ENCODE data around the gene TBCA. TPM values are rescaled to one million over a fixed set of nuclear protein-coding genes. Genes with fewer than 3 reads are reported as not detected.
A peak's percentile ranks its signal among the peaks of the same experiment; 100 is the strongest.

The TBCA gene, protein sequence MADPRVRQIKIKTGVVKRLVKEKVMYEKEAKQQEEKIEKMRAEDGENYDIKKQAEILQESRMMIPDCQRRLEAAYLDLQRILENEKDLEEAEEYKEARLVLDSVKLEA
- total RNA-seq: 100 to 1,000 TPM; 156 to 166 TPM

DNA sequence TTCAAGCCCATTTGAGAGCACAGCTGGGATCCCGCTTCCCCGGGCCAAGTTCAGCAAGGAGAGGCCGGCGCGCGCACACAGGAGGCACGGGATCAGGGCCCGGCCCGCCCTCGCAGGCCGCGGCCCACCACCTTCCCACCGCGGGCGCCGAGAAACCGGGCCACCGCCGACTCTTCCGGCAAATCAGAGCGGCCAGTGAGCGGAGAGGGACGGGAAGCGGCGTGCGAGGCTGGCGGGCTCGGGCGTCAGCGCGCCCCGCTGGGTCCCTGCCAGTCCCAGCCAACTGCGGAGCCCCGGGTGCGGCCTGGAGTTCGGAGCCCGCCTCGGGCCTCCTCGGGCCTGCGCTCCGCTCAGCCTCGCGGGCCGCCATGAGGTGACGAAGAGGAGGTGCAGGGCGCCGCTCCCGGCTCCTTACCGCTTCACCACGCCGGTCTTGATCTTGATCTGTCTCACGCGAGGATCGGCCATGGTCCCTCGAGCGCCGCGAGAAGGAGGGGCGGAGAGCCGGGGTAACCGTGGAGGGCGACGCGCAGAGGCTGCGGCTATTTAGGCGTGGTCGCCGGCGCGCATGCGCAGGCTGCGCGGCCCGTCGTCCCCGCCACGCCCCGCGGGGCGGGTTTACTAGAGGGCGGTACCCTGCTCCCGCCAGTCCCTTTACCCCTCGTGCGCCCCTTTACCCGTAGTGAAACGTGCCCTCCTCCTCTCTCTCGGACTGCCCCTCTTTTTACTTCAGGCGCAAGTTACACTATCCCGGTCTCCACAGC is at the start of gene TBCA:
TBCA (minus strand) TSS at position 550 of the 764 bp plus-strand sequence; CDS start at position 468, 82 bp downstream.
- Mint-ChIP-seq H3K9me3 (no peaks in the 10 kb centered on the region), H3K27ac (peak within 1 kb of the TSS; percentile 93), H3K4me1 (peaks cover 35% of the 10 kb centered on the region), H3K4me3 (peak within 1 kb of the TSS; percentile 97), H3K36me3 (peaks cover 20% of the 10 kb centered on the region), H3K27me3 (no peaks in the 10 kb centered on the region)
- POLR2A ChIA-PET: interaction anchor here (0.8 to 1.1 kb wide), 2 partner anchors 14 to 284 kb away, joined by 3 to 6 read pairs; partner anchors contain the start of gene WDR41
- peak; percentile 97 for DNase-seq
- ATAC-seq (ENCODE audit: low read depth): peak; percentile 87

DNA sequence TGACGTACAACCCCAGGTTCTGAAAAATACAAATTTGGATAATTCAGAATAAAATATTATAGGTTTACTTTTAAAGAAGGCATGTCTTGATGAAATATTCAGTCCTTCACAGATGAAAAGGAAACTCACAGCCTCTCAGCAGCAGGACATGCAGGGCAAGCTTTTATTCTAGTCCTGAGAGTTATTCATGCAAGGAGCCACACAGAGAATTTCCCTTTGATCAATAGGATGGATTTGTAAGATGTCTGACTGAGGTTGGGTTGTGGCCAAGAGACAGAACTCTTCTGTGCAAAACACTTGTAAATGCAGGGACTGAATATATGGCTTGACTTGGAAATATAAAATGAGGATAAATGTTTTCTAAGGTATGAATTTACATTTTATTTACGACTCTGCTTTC is 48.8 kb upstream of the TBCA start:
- Mint-ChIP-seq H3K27ac (no peak overlapping the region), H3K9me3 (no peaks in the 10 kb centered on the region), H3K4me1 (no peaks in the 10 kb centered on the region), H3K4me3 (no peak overlapping the region), H3K36me3 (no peaks in the 10 kb centered on the region), H3K27me3 (peaks cover 27% of the 10 kb centered on the region)
- POLR2A ChIA-PET: no interaction called here
- ATAC-seq (ENCODE audit: low read depth) (no peak), DNase-seq (no peak)

DNA sequence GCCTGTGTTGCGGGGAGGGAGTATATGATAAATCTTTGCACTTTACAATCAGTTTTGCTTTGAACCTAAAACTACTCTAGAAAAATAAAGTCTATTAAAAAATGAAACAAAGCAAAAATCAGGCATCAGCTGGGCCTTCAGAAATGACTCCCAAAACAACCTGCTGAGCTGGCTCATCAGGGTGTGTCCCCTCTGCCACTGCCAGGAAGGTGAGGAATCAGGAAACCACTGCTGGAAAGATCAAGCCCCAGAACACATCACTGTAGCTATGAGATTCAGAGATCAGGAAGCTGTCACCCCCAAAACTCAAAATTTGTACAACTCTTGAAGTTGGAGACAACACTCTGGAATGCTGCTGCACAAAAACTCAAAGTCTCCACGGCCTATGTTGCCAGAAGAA is 40.5 kb upstream of the TBCA start:
- Mint-ChIP-seq H3K27ac (no peak overlapping the region), H3K27me3 (peaks cover 2% of the 10 kb centered on the region), H3K36me3 (no peaks in the 10 kb centered on the region), H3K4me3 (no peak overlapping the region), H3K9me3 (no peaks in the 10 kb centered on the region), H3K4me1 (peaks cover 1% of the 10 kb centered on the region)
- ATAC-seq (ENCODE audit: low read depth): no peak
- POLR2A ChIA-PET: no interaction called here
- no peak for DNase-seq

DNA sequence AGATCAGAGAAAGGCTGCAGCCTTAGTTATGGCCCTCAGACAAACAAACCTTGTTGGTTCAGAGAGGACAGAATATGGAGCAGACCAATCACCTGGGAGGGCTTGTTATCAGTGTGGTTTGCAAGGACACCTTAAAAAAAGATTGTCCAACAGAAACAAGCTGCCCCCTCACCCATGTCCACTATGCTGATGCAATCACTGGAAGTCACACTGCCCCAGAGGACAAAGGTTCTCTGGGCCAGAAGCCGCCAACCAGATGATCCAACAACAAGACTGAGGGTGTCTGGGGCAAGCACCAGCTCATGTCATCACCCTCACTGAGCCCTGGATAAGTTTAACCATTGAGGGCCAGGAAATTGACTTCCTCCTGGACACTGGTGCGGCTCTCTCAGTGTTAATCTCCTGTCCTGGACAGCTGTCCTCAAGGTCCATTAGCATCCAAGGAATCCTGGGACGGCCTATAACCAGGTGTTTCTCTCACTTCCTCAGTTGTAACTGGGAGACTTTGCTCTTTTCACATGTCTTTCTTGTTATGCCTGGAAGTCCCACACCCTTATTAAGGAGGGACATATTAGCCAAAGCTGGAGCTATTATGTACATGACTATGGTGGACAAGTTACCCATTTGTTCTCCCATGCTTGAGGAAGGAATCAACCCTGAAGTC is 36.9 kb upstream of the TBCA start:
- Mint-ChIP-seq H3K4me1 (peaks cover 1% of the 10 kb centered on the region), H3K4me3 (no peak overlapping the region), H3K27ac (no peak overlapping the region), H3K36me3 (peaks cover 3% of the 10 kb centered on the region), H3K27me3 (no peaks in the 10 kb centered on the region), H3K9me3 (peaks cover 2% of the 10 kb centered on the region)
- ATAC-seq (ENCODE audit: low read depth) (no peak), DNase-seq (no peak)
- POLR2A ChIA-PET: no interaction called here

DNA sequence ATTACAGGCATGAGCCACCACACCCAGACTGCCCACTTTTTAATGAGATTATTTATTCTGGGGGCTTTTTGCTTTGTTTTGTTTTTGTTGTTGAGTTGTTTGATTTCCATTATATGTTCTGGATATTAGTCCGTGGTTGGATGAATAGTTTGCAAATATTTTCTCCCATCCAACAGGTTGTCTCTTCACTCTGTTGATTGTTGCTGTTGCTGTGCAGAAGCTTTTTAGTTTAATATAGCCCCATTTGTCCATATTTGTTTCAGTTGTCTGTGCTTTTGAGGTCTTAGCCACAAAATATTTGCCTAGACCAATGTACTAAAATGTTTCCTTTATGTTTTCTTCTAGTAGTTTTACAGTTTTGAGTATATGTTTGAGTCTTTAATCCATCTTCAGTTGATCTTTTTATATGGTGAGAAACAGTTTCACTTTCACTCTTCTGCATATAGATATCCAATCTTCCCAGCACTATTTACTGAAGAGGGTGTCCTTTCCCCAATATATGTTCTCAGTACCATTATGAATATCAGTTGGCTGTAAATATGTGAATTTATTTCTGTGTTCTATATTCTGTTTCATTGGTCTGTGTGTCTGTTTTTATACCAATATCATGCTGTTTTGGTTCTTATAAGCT is 30.2 kb upstream of the TBCA start:
- peaks cover 4% of the 10 kb centered on the region for H3K36me3 Mint-ChIP-seq
- no peak for ATAC-seq (ENCODE audit: low read depth)

DNA sequence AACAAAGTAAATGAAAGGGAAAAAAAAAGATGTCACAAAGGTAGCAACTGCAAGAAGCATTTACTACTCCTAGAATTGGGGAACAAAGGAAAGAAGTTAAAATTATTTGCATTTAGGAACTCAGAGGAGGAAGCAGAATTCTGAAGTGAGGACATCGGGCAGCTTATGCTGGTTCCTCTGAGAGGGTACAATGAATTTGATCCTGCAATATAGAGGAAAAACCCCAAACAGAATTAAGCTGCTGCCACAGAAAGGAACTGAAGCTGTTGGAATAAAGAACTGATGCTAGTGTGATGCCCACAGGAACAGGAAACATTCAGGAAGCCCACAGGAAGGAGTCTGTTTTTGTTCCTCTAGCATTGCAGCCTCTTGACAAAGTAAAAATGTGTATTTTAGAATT is 22.3 kb upstream of the TBCA start:
- no peak overlapping the region for H3K27ac Mint-ChIP-seq
- POLR2A ChIA-PET: no interaction called here
- H3K4me1 Mint-ChIP-seq: peaks cover 3% of the 10 kb centered on the region
- DNase-seq: no peak
- no peak for ATAC-seq (ENCODE audit: low read depth)
- H3K9me3 Mint-ChIP-seq: peaks cover 14% of the 10 kb centered on the region
- peaks cover 19% of the 10 kb centered on the region for H3K27me3 Mint-ChIP-seq
- H3K4me3 Mint-ChIP-seq: no peak overlapping the region
- H3K36me3 Mint-ChIP-seq: peaks cover 1% of the 10 kb centered on the region

More for the DNA sequence above, 30.2 kb upstream of the TBCA start:
- Mint-ChIP-seq H3K9me3 (peaks cover 3% of the 10 kb centered on the region), H3K27ac (peak overlapping the region; percentile 77), H3K27me3 (no peaks in the 10 kb centered on the region), H3K4me3 (peak overlapping the region; percentile 79), H3K4me1 (peaks cover 6% of the 10 kb centered on the region)
- POLR2A ChIA-PET: no interaction called here
- DNase-seq: no peak

DNA sequence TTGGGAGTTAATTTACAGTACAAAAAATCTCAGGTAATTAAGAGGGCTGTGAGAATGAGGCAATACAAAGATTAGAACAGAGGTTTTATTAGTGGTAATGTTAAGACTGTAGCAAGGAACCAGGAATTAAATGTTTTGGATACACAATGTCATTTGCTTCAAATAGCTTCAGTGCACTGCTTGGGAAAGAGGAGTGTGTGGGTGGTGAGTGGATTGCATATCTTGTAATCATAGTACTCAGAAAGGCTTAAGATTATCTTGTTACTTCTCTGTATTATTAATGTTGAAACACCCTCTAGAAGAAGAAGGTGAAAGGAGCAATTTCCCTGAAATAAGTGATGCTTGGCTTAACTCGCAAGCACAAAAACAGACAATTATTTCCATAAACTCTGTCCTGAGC is 21.0 kb upstream of the TBCA start:
- H3K36me3 Mint-ChIP-seq: no peaks in the 10 kb centered on the region
- POLR2A ChIA-PET: no interaction called here
- DNase-seq: no peak
- H3K9me3 Mint-ChIP-seq: peaks cover 13% of the 10 kb centered on the region
- ATAC-seq (ENCODE audit: low read depth): no peak
- H3K27ac Mint-ChIP-seq: no peak overlapping the region
- peaks cover 25% of the 10 kb centered on the region for H3K27me3 Mint-ChIP-seq
- H3K4me3 Mint-ChIP-seq: no peak overlapping the region
- peaks cover 3% of the 10 kb centered on the region for H3K4me1 Mint-ChIP-seq

DNA sequence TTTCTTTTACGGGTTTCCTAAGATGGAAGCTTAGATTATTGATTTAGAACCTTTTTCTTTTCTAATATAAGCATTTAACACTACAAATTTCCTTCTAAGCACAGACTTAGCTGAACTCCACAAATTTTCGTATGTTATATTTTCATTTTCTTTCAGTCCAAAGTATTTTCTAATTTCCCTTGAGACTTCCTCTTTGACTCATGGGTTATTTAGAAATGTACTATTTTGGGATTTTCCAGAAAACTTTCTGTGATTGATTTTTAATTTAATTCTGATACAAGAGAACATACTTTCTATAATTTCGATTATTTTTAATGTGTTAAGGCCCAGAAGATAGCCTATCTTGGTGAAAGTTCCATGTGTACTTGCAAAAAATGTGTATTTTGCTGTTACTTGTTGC is 19.7 kb upstream of the TBCA start:
- H3K9me3 Mint-ChIP-seq: peaks cover 10% of the 10 kb centered on the region
- H3K27ac Mint-ChIP-seq: no peak overlapping the region
- peaks cover 3% of the 10 kb centered on the region for H3K4me1 Mint-ChIP-seq
- no peaks in the 10 kb centered on the region for H3K36me3 Mint-ChIP-seq
- DNase-seq (no peak), ATAC-seq (ENCODE audit: low read depth) (no peak)
- POLR2A ChIA-PET: no interaction called here
- peaks cover 27% of the 10 kb centered on the region for H3K27me3 Mint-ChIP-seq
- H3K4me3 Mint-ChIP-seq: no peak overlapping the region

DNA sequence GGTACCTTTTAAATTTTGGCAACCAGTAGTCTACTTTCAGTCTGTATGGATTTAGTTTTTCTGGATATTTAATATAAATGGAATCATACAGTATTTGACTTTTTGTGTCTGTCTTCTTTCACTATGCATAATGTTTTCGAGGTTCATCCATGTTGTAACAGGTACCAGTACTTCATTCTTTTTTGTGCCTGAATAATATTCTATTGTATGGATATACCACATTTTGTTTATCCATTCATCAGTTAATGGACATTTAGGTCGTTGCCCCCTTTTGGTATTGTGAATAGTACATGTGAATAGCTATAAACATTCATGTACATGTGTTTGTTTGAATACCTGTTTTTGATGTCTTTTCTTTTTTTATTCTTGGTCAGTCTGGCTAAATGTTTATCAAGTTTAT is 19.1 kb upstream of the TBCA start:
- H3K27ac Mint-ChIP-seq: no peak overlapping the region
- no peak for DNase-seq
- H3K4me1 Mint-ChIP-seq: peaks cover 3% of the 10 kb centered on the region
- H3K36me3 Mint-ChIP-seq: no peaks in the 10 kb centered on the region
- no peak overlapping the region for H3K4me3 Mint-ChIP-seq
- no peak for ATAC-seq (ENCODE audit: low read depth)
- POLR2A ChIA-PET: no interaction called here
- H3K9me3 Mint-ChIP-seq: peaks cover 8% of the 10 kb centered on the region
- peaks cover 27% of the 10 kb centered on the region for H3K27me3 Mint-ChIP-seq

DNA sequence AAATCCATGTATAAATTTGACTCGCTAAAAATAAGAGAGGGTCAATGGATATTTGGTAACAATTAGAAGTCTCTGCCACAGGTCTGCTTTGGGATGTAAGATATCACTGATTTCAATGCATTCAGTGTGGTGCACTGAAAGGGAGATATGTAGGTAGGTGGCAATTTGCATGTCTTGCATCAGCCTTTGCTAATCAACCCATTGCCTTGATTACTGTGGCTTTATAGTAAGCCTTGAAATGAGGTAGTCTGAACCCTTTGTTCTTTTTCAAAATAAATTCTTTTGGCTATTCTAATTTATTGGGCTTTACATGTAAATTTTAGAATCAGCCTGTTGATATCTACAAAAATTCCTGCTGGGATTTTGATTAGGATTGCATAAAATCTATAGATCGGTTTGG is 15.8 kb upstream of the TBCA start:
- Mint-ChIP-seq H3K9me3 (peaks cover 6% of the 10 kb centered on the region), H3K27ac (no peak overlapping the region), H3K36me3 (no peaks in the 10 kb centered on the region), H3K4me1 (no peaks in the 10 kb centered on the region), H3K4me3 (no peak overlapping the region), H3K27me3 (peaks cover 18% of the 10 kb centered on the region)
- DNase-seq (no peak), ATAC-seq (ENCODE audit: low read depth) (no peak)
- POLR2A ChIA-PET: no interaction called here

DNA sequence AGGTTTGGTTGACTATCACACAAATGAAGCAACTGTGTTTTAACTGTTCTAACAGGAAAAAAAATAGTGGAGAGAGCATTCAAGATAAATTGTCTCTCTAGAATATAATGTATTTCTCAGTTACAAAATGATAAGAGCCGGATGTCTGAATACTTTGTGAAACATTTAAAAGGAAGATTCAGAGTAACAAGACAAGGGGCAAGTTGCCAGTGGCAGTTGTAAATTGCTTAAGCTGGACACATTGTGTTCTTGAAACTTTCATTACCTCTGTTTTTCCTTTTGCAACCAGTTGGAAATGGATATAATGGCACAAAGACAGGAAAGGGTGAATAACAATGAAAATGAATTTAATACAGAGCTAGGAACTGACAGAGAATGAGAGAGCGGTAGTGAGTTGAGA is 15.2 kb upstream of the TBCA start:
- Mint-ChIP-seq H3K27me3 (peaks cover 18% of the 10 kb centered on the region), H3K27ac (no peak overlapping the region), H3K9me3 (peaks cover 6% of the 10 kb centered on the region), H3K4me3 (no peak overlapping the region), H3K36me3 (no peaks in the 10 kb centered on the region), H3K4me1 (no peaks in the 10 kb centered on the region)
- ATAC-seq (ENCODE audit: low read depth): no peak
- POLR2A ChIA-PET: no interaction called here
- DNase-seq: no peak

DNA sequence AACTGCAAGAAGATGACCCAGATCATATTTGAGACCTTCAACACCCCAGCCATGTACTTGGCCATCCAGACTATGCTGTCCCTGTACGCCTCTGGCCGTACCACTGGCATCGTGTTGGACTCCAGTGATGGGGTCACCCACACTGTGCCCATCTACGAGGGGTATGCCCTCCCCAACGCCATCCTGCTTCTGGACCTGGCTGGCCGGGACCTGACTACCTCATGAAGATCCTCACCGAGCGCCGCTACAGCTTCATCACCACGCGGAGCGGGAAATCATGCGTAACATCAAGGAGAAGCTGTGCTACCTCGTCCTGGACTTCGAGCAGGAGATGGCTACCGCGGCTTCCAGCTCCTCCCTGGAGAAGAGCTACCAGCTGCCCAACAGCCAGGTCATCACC is 9.1 kb upstream of the TBCA start:
- no peak for DNase-seq
- Mint-ChIP-seq H3K27ac (no peak overlapping the region), H3K27me3 (peaks cover 6% of the 10 kb centered on the region), H3K4me1 (no peaks in the 10 kb centered on the region), H3K4me3 (no peak overlapping the region), H3K36me3 (no peaks in the 10 kb centered on the region), H3K9me3 (no peaks in the 10 kb centered on the region)
- POLR2A ChIA-PET: no interaction called here
- ATAC-seq (ENCODE audit: low read depth): no peak

DNA sequence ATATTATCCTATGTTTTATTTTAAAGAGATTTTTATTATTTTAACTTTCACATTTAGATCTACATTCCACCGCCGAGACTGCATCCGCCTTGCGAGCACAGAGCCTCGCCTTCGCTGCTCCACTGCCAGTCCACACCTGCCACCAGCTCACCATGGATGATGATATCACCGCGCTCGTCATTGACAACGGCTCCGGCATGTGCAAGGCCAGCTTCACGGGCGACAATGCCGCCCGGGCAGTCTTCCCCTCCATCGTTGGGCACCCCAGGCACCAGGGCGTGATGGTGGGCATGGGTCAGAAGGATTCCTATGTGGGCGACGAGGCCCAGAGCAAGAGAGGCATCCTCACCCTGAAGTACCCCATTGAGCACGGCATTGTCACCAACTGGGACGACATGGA is 8.6 kb upstream of the TBCA start:
- ATAC-seq (ENCODE audit: low read depth) (no peak), DNase-seq (no peak)
- H3K36me3 Mint-ChIP-seq: no peaks in the 10 kb centered on the region
- POLR2A ChIA-PET: no interaction called here
- no peak overlapping the region for H3K4me3 Mint-ChIP-seq
- H3K9me3 Mint-ChIP-seq: no peaks in the 10 kb centered on the region
- peaks cover 4% of the 10 kb centered on the region for H3K27me3 Mint-ChIP-seq
- H3K27ac Mint-ChIP-seq: no peak overlapping the region
- H3K4me1 Mint-ChIP-seq: no peaks in the 10 kb centered on the region

DNA sequence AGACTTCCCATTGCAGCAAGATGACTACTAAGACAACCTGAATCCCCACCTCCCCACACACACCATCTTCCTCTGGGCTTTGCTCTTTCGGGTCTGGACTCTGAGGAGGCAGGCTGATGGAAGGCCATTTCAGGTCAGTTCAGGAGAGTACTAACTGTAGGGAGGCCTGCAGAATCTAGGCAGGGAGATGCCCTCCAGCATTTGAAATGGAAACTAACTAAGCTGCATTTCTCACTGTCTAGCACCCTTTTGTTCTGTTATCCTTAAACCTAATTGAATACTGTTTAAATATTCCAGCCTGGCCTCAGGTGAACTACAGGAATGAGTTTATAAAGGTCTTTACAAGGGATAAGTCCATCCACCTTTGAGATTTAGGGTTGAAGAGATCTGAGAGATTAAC is 4.9 kb upstream of the TBCA start:
- Mint-ChIP-seq H3K4me1 (peaks cover 7% of the 10 kb centered on the region), H3K27ac (no peak overlapping the region), H3K9me3 (no peaks in the 10 kb centered on the region), H3K4me3 (no peak overlapping the region), H3K36me3 (peaks cover 1% of the 10 kb centered on the region), H3K27me3 (no peaks in the 10 kb centered on the region)
- POLR2A ChIA-PET: no interaction called here
- no peak for DNase-seq
- ATAC-seq (ENCODE audit: low read depth): no peak
